IMR-90 (cell line): ENCODE measurements around the gene ENO2. TPM values are rescaled to one million over a fixed set of nuclear protein-coding genes. Genes with fewer than 3 reads are reported as not detected.

ENCODE experiments used
- ATAC-seq: fragments of 200-7000 bp; cut with Tn5 transposase; 2 replicates; pipeline ENCODE4 v1.9.1; 2020; ENCODE audit warnings: low read depth, mild to moderate bottlenecking, moderate library complexity
- BruUV-seq: library from RNA; stranded (reverse); fragments of 400-500 nt; replicated peaks from 2 replicates; lab custom pipeline; 2021; lab: Mats Ljungman, UMichigan
- CTCF ChIA-PET: fragments of 300-600 bp; formaldehyde crosslinking; extraction: SDS; loops from one replicate; lab custom pipeline; 2021; ENCODE audit warnings: antibody characterized with exemption; lab: Yijun Ruan, JAX
- POLR2A ChIA-PET: fragments of 300-600 bp; sonication (Branson Sonifier 250); formaldehyde crosslinking; loops from one replicate; lab custom pipeline; 2022; ENCODE audit warnings: antibody characterized with exemption; ENCODE audit not compliant: unreplicated experiment; lab: Charles Lee
- DNase-seq: peaks from one replicate; pipeline ENCODE4 v3.0.0; 2013
- H2AFZ ChIP-seq: replicated peaks from 2 replicates; pipeline ENCODE3; 2013; ENCODE audit warnings: low read length, mild to moderate bottlenecking; ENCODE audit not compliant: poor library complexity
- H2AK5ac ChIP-seq: 2 replicates; pipeline ENCODE4 v1.6.1; 2013; ENCODE audit warnings: low read depth, low read length, inconsistent platforms
- H2AK9ac ChIP-seq: replicated peaks from 2 replicates; pipeline ENCODE3; 2013; ENCODE audit warnings: mild to moderate bottlenecking, low read depth, low read length, moderate library complexity; ENCODE audit not compliant: poor library complexity
- H2BK120ac ChIP-seq: 2 replicates; pipeline ENCODE4 v1.6.1; 2013; ENCODE audit warnings: low read depth, low read length, inconsistent platforms
- H2BK15ac ChIP-seq: 3 replicates; pipeline ENCODE4 v1.6.1; 2013; ENCODE audit warnings: low read depth, low read length, inconsistent platforms
- H2BK20ac ChIP-seq: 2 replicates; pipeline ENCODE4 v1.6.1; 2013; ENCODE audit warnings: low read depth, mild to moderate bottlenecking, inconsistent platforms, low read length, moderate library complexity
- H2BK5ac ChIP-seq: 2 replicates; pipeline ENCODE4 v1.6.1; 2013; ENCODE audit warnings: mild to moderate bottlenecking, low read depth, low read length, inconsistent platforms; ENCODE audit not compliant: poor library complexity, severe bottlenecking
- H3K14ac ChIP-seq: replicated peaks from 2 replicates; pipeline ENCODE4 v1.6.1; 2013; ENCODE audit warnings: low read depth, low read length, inconsistent platforms
- H3K18ac ChIP-seq: 2 replicates; pipeline ENCODE4 v1.6.1; 2013; ENCODE audit warnings: low read depth, low read length, control low read depth
- H3K23ac ChIP-seq: 2 replicates; pipeline ENCODE4 v1.6.1; 2013; ENCODE audit warnings: low read depth, low read length, inconsistent platforms
- H3K27ac ChIP-seq: 2 replicates; pipeline ENCODE4 v1.5.1; 2013; ENCODE audit warnings: mild to moderate bottlenecking, control low read depth, low read length; ENCODE audit not compliant: insufficient read depth
- H3K27me3 ChIP-seq: 2 replicates; pipeline ENCODE4 v1.6.1; 2013; ENCODE audit warnings: low read length; ENCODE audit not compliant: control insufficient read depth, insufficient read depth
- H3K36me3 ChIP-seq: 2 replicates; pipeline ENCODE4 v1.6.1; 2013; ENCODE audit warnings: low read length, mixed read lengths; ENCODE audit not compliant: control insufficient read depth, insufficient read depth
- H3K4ac ChIP-seq: 2 replicates; pipeline ENCODE4 v1.6.1; 2013; ENCODE audit warnings: low read depth, low read length, inconsistent platforms
- H3K4me1 ChIP-seq: 2 replicates; pipeline ENCODE4 v1.6.1; 2013; ENCODE audit warnings: low read length, mixed read lengths; ENCODE audit not compliant: control insufficient read depth, insufficient read depth
- H3K4me2 ChIP-seq: 2 replicates; pipeline ENCODE4 v1.6.1; 2013; ENCODE audit warnings: low read depth, mild to moderate bottlenecking, control low read depth, low read length, moderate library complexity
- H3K4me3 ChIP-seq: 2 replicates; pipeline ENCODE4 v1.5.1; 2013; ENCODE audit warnings: low read depth, mild to moderate bottlenecking, control low read depth, low read length, moderate library complexity; ENCODE audit not compliant: insufficient read depth
- H3K56ac ChIP-seq: 2 replicates; pipeline ENCODE4 v1.6.1; 2013; ENCODE audit warnings: low read length, inconsistent platforms; ENCODE audit not compliant: insufficient read depth; ENCODE audit errors: extremely low read depth
- H3K79me1 ChIP-seq, 2 experiments: 2 replicates each; pipeline ENCODE4 v1.6.1; 2013; ENCODE audit warnings: low read length in 2 of 2, inconsistent platforms in 1 of 2, low read depth in 1 of 2
- H3K9ac ChIP-seq: 2 replicates; pipeline ENCODE4 v1.6.1; 2013; ENCODE audit warnings: low read depth, low read length, control low read depth
- H3K9me1 ChIP-seq: 2 replicates; pipeline ENCODE4 v1.6.1; 2013; ENCODE audit warnings: low read length, inconsistent platforms; ENCODE audit not compliant: insufficient read depth
- H3K9me3 ChIP-seq: 2 replicates; pipeline ENCODE4 v1.6.1; 2013; ENCODE audit warnings: low read length; ENCODE audit not compliant: control insufficient read depth, insufficient read depth
- H4K20me1 ChIP-seq: 2 replicates; pipeline ENCODE4 v1.6.1; 2013; ENCODE audit warnings: low read length, inconsistent platforms; ENCODE audit not compliant: insufficient read depth
- H4K5ac ChIP-seq: 2 replicates; pipeline ENCODE4 v1.6.1; 2013; ENCODE audit warnings: mild to moderate bottlenecking, low read depth, low read length, control low read depth
- H4K8ac ChIP-seq, 2 experiments: 2 replicates each; pipeline ENCODE4 v1.6.1; 2013; ENCODE audit warnings: low read depth in 2 of 2, low read length in 2 of 2, control low read depth in 1 of 2, inconsistent platforms in 1 of 2
- H4K91ac ChIP-seq: 2 replicates; pipeline ENCODE4 v1.6.1; 2013; ENCODE audit warnings: low read depth, low read length, inconsistent platforms; ENCODE audit not compliant: insufficient read depth
- CHD1 ChIP-seq: IDR thresholded peaks from 2 replicates; pipeline ENCODE4 v1.6.1; 2012; ENCODE audit warnings: low read depth, low read length, improper control_type of control experiment
- MAFK ChIP-seq: IDR thresholded peaks from 2 replicates; pipeline ENCODE4 v1.6.1; 2012; ENCODE audit warnings: low read depth, low read length, improper control_type of control experiment
- MXI1 ChIP-seq: IDR thresholded peaks from 2 replicates; pipeline ENCODE4 v1.6.1; 2012; ENCODE audit warnings: low read depth, mild to moderate bottlenecking, low read length, moderate library complexity, borderline replicate concordance
- POLR2A ChIP-seq: IDR thresholded peaks from 2 replicates; pipeline ENCODE4 v1.6.1; 2012; ENCODE audit warnings: mild to moderate bottlenecking, low read depth, low read length
- WGBS, 2 experiments: methylation state at CpG; one replicate each; pipeline versions ENCODE4 v1.1.5 to v1.1.7; 2013; ENCODE audit warnings: missing lambda C conversion rate in 2 of 2; ENCODE audit not compliant: insufficient read length in 1 of 2; ENCODE audit errors: extremely low coverage in 2 of 2; 5-methylcytosine and 5-hydroxymethylcytosine counted together
- dilution Hi-C: fragments of 300-500 bp; cut with HindIII; formaldehyde crosslinking; loops from one replicate; pipeline ENCODE4 v1.14.3; 2018; ENCODE audit warnings: low sequenced_read_pairs; ENCODE audit not compliant: unreplicated experiment
- in situ Hi-C: fragments of 300-500 bp; cut with MboI; formaldehyde crosslinking; loops from 3 replicates; pipeline ENCODE4 v1.14.3; 2019; ENCODE audit warnings: low sequenced_read_pairs, inconsistent platforms, mixed read lengths
- intact Hi-C: fragments of 100-400 bp; cut with micrococcal nuclease; formaldehyde crosslinking; loops from 2 replicates; pipeline ENCODE4 v1.10.0; 2022
- polyA plus RNA-seq, 3 experiments: library from polyadenylated mRNA; depleted of rRNA; stranded (reverse); fragments of >200 nt; gene quantifications; 2 replicates each; pipeline ENCODE4 v1.2.3, GENCODE V29; 2012; ENCODE audit warnings: low replicate concordance in 1 of 3
- total RNA-seq: library from RNA; depleted of rRNA; stranded (reverse); fragments of >200 nt; gene quantifications from 2 replicates; pipeline ENCODE4 v1.2.3, GENCODE V29; 2012

ENO2 gene
- total and polyA plus RNA-seq, 2 of the 4 experiments (the other 2 are of a cell fraction), result 28.3 to 92.8 TPM

DNA sequence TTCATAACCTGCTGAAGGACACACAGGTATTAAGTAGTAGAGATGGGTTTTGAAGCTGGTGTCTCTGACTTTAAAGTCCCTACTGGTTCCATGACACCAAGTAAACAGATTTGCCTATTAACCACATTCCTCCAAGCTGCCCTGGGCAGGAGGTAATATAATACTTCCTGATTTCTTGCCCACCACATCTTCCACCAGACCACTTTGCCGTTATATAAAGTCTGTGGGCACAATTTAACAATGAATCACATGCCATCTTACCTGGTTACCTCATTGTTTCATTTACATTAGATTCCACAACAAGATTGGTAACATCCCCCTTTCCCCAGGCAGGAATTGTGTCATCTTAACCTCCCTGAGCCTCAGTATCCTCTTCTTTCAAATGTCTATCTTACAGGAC is 10.7 kb upstream of the ENO2 start:
- Histone ChIP-seq H2AK9ac (no peak overlapping the region), H3K18ac (no peak overlapping the region), H3K56ac (no peak overlapping the region), H3K4me2 (no peak overlapping the region), H3K9me3 (no peaks in the 10 kb centered on the region), H3K4me1 (peaks cover 3% of the 10 kb centered on the region; the same call in 1 of the 2 replicates), H4K8ac (peak overlapping the region; percentile 94 to 98), H3K27me3 (no peaks in the 10 kb centered on the region), H2BK5ac (no peak overlapping the region), H2BK15ac (no peak overlapping the region; the same call in 2 of the 3 replicates), H4K5ac (no peak overlapping the region; the same call in 1 of the 2 replicates), H3K4ac (no peak overlapping the region), H3K4me3 (no peak overlapping the region), H4K20me1 (no peaks in the 10 kb centered on the region), H2BK120ac (no peak overlapping the region), H3K9me1 (peaks cover 4% of the 10 kb centered on the region; the same call in 1 of the 2 replicates), H3K79me1 (no peaks in the 10 kb centered on the region; a peak in 1 of 4 replicates), H2AFZ (no peak overlapping the region), H3K27ac (no peak overlapping the region), H3K9ac (no peak overlapping the region), H4K91ac (no peak overlapping the region), H2BK20ac (no peak overlapping the region), H3K23ac (no peak overlapping the region), H3K36me3 (no peaks in the 10 kb centered on the region; the same call in 1 of the 2 replicates), H2AK5ac (no peak overlapping the region), H3K14ac (no peak overlapping the region)
- ChIA-PET POLR2A (no interaction called here), CTCF (interaction anchor here (2.3 kb wide), 1 partner anchor 13 kb away, joined by 9 read pairs; no protein-coding TSS in a partner anchor)
- intact Hi-C loops (no loop called here), dilution Hi-C loops (no loop called here), in situ Hi-C loops (no loop called here)
- TF ChIP-seq MXI1 (no peak), POLR2A (no peak), MAFK (no peak), CHD1 (no peak)
- no TSS peak for BruUV-seq
- ATAC-seq (no peak), DNase-seq (no peak)
- WGBS, 2 experiments, result 100% methylated on average over 1 of the region's 1 CpG; no CpG with 5 or more reads in 1 of the 2 experiments
